ENCODE results near the gene RILP. TPM values are rescaled to one million over a fixed set of nuclear protein-coding genes. Genes with fewer than 3 reads are reported as not detected.
"Not testable (repeated sequence)": the region's sequence is repeated elsewhere in the genome, so short reads cannot be mapped to it uniquely, and the experiment has no call there.

Gene RILP
- total RNA-seq, 4 donors from 2014 or later, result 1.5 to 13.3 (median 8.5) TPM

GRCh38 chr17:1653735-1654134 is 4.1 kb upstream of the RILP start:
- DNase-seq, result no peak
- Histone ChIP-seq H3K9me3 (no peaks in the 10 kb centered on the region), H3K27ac (no peak overlapping the region), H3K4me3 (no peak overlapping the region), H3K36me3 (no peaks in the 10 kb centered on the region), H3K4me1 (peaks cover 0 to 3% of the 10 kb centered on the region in 2 donors), H3K27me3 (no peaks in the 10 kb centered on the region)
- TF ChIP-seq CTCF (IDR thresholded peaks at IDR 0.05), result no peak
- intact Hi-C loops (cut with DNase I; ENCODE audit: low total_unique reads), result no loop called here

DNA sequence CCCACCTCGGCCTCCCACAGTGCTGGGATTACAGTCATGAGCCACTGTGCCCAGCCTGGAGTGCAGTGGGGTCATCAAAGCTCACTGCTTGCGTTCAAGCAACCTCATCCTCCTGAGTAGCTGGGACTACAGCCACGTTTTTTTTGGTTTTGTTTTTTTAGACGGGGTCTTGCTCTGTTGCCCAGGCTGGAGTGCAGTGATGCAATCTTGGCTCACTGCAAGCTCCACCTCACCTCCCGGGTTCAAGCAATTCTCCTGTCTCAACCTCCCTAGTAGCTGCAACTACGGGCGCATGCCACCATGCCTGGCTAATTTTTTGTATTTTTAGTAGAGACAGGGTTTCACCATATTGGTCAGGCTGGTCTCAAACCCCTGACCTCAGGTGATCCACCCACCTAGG is 3.1 kb upstream of the RILP start:
- H3K36me3 ChIP-seq; H3K27ac ChIP-seq; DNase-seq; H3K9me3 ChIP-seq; H3K27me3 ChIP-seq; intact Hi-C loops (cut with DNase I; ENCODE audit: low total_unique reads); H3K4me3 ChIP-seq: not testable (repeated sequence)
- H3K4me1 ChIP-seq, result peaks cover 0 to 11% of the 10 kb centered on the region in 2 donors

DNA sequence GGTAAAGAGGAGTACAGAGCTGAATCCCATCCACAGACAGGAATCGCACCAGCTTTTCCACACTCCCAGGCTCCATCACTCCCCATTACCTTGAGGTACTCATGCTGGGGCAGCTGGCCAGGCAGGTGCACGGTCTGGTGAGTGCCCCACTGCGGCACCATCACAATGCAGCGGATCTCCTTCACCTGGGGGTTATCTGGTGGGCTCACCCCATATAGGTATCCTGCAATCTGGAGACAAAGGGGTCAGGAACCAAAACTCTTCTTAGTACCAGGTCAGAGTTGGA is 1.8 kb upstream of the RILP start:
- Histone ChIP-seq H3K4me3 (no peak overlapping the region), H3K27ac (peak overlapping the region in 1 of 2 donors; percentile 9), H3K4me1 (peaks cover 0 to 13% of the 10 kb centered on the region in 2 donors), H3K27me3 (no peaks in the 10 kb centered on the region), H3K9me3 (no peaks in the 10 kb centered on the region), H3K36me3 (no peaks in the 10 kb centered on the region)
- no peak for DNase-seq
- intact Hi-C loops (cut with DNase I; ENCODE audit: low total_unique reads), result no loop called here
- no peak for TF ChIP-seq POLR2A (IDR thresholded peaks at IDR 0.05)
- no peak for TF ChIP-seq CTCF (IDR thresholded peaks at IDR 0.05)

GRCh38 chr17:1650731-1651558 is 1.3 kb upstream of the RILP start:
- H3K4me1 ChIP-seq, result peaks cover 0 to 13% of the 10 kb centered on the region in 2 donors
- intact Hi-C loops (cut with DNase I; ENCODE audit: low total_unique reads), result no loop called here
- H3K36me3 ChIP-seq, result no peaks in the 10 kb centered on the region
- peak overlapping the region; percentile 97 to 100 for H3K27ac ChIP-seq
- H3K27me3 ChIP-seq, result no peaks in the 10 kb centered on the region
- DNase-seq, result no peak
- no peak overlapping the region for H3K4me3 ChIP-seq
- no peaks in the 10 kb centered on the region for H3K9me3 ChIP-seq
- TF ChIP-seq POLR2A (IDR thresholded peaks at IDR 0.05), result no peak
- no peak for TF ChIP-seq CTCF (IDR thresholded peaks at IDR 0.05)

DNA sequence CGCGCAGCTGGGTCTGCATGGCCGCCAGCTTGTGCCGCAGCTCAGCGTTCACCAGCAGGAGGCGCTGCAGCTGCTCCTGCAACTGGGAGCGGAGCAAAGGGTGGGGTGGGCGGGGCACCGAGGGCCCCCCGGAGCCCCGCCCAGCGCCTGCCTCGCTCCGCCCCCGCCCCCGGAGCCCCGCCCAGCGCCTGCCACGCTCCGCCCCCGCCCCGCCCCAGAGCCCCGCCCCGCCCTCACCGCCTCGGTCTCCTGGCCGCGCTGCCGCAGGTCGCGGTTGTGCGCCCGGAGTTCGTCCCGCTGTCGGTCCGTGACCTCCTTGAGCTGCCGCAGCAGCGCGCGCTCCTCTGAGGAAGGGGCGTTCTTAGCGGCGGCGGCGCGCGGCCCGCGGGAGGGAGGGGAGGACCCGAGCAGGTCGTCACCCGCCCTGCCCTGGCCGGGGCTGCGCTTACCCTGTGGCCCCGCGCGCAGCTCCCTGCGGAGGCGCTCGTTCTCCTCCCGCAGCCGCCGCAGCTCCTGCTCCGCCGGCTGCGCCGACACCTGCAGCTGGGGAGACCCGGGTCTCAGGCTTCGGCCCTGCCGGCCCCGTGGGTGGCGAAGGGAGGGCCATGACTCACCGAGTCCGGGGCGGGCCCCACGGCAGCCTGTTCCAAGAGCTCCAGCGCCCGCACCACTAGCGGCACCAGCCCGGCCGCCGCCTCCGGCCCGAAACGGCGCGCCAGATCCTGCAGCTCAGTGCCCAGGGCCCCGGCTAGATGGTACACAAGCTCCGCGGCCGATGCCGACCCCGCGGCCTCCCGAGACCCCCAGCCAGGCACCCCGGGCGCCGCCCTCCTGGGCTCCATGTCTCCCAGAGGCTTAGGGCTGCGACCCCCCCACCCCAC is 463 bp downstream of the RILP start:
- intact Hi-C loops (cut with DNase I; ENCODE audit: low total_unique reads), result loop anchor here (5.0 kb wide), 1 partner anchor 67 kb away; no protein-coding TSS in a partner anchor
- no peaks in the 10 kb centered on the region for H3K27me3 ChIP-seq
- peaks cover 0 to 13% of the 10 kb centered on the region in 2 donors for H3K4me1 ChIP-seq
- no peaks in the 10 kb centered on the region for H3K9me3 ChIP-seq
- H3K36me3 ChIP-seq, result no peaks in the 10 kb centered on the region
- H3K27ac ChIP-seq, result peak overlapping the region; percentile 97 to 100
- peak overlapping the region; percentile 58 to 73 for H3K4me3 ChIP-seq
- peak; percentile 93 to 97 for DNase-seq
- peak; percentile 31 to 99 (median 95) for TF ChIP-seq CTCF (IDR thresholded peaks at IDR 0.05)
- TF ChIP-seq POLR2A (IDR thresholded peaks at IDR 0.05), result peak; percentile 48 to 68

Data from uterus (tissue), 4 donors.